ENCODE measurements around the gene SF1.
"Not testable (repeated sequence)": the region's sequence is repeated elsewhere in the genome, so short reads cannot be mapped to it uniquely, and the experiment has no call there.

Gene SF1, protein sequence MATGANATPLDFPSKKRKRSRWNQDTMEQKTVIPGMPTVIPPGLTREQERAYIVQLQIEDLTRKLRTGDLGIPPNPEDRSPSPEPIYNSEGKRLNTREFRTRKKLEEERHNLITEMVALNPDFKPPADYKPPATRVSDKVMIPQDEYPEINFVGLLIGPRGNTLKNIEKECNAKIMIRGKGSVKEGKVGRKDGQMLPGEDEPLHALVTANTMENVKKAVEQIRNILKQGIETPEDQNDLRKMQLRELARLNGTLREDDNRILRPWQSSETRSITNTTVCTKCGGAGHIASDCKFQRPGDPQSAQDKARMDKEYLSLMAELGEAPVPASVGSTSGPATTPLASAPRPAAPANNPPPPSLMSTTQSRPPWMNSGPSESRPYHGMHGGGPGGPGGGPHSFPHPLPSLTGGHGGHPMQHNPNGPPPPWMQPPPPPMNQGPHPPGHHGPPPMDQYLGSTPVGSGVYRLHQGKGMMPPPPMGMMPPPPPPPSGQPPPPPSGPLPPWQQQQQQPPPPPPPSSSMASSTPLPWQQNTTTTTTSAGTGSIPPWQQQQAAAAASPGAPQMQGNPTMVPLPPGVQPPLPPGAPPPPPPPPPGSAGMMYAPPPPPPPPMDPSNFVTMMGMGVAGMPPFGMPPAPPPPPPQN

DNA sequence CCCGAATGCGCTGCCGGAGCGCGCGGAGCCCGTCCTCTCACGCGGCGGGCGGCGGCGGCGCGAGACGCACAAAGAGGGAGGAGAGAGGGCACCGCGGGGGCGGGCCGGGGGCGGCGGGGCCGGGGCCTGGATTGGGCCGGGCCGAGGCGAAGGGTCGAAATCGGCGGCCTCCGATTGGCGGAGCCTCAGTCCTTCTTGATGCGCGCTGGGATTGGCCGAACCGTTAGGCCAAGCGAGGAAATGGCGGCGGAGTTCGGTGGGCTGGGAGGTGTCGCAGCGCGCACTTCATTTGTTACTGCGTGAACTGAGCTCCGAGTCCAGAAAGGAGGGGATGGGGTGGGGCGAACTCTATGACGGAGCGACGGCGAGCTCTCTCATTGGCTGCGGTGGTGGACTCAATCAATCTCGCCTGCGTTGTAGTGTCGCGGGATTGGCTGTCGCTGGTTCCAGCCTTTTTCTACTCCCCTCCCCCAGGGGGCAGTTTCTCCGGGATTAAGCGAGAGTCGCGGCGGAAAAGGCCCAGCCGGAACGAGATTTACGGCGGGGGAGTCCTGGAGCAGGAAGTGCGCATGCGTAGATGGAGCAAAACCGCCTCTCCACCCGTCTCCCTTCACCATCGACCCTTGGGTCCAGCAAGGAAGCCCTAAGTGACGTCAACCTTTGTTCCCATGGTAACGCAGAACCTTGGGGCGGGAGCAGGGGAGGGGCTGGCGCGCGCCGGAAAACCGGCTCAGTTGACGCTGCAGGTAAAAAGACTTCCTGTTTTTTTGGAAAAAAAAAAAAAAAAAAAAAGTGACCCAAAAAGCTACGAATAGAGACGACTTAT lies at the start of gene SF1:
Gene SF1 (minus strand): TSS at position 70 of the 826 bp plus-strand sequence. CDS start 150 bp downstream, outside the sequence.
- DNase-seq, result peak; percentile 98

DNA sequence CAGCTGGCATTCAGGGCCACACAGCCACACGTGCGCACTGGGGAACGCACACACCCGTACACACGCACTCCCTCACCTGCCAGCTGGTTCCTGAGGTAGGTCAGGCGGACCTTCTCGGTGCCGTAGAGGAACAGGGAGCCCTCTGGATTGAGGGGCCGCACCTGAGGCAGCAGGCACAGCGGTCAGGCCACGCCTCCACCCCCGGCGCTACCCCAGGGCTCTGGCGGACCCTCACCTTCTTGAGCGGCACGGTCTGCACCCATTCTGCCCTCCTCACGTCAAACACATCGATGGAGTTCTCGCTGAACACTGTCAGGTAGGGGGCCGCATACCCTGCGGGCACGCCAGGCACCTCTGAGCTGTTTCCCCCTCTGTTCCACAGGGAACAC lies 49.1 kb upstream of the SF1 start:
- no peak for DNase-seq

DNA sequence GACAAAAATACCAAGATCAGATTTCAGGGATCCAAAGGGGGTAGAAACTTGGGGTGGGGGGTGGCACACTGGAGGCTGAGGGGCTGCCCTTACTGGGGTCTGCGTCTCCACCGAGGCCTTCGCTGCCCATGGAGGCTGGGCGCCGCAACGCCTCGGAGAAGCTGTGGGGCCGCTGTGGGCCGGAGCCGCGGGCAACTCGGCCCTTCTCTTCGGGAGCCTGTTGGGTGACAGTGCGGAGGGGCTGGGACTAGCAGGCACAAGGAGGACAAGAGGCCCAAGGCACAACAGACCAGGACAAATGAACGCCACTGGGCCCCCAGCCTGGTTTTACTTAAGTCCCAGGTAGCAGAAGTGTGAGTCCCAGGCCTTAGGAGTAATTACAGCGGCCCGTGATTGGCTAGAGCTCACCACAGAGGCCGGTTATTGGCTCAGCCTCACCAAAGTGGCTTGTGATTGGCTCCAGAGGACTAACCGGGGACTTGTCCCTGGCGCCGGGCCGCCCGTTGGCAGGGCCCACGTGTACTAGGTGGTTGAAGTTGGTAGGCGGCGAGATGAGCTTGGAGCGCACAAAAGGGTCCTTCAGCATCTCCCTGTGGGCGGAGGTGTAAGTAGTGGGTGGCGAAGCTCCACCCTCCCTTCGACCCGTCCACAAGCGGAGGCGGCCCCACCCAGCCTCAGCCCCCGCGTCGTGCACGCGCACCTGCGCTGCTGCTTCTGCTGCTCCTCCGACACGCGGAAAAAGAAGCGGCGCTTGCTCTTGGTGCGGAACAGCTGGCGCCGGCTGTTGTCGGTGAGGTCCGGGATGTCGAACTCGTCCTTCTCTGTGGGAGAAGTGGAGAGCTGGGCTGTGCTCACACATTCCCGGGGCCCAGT lies 48.5 kb upstream of the SF1 start:
- no peak for DNase-seq

DNA sequence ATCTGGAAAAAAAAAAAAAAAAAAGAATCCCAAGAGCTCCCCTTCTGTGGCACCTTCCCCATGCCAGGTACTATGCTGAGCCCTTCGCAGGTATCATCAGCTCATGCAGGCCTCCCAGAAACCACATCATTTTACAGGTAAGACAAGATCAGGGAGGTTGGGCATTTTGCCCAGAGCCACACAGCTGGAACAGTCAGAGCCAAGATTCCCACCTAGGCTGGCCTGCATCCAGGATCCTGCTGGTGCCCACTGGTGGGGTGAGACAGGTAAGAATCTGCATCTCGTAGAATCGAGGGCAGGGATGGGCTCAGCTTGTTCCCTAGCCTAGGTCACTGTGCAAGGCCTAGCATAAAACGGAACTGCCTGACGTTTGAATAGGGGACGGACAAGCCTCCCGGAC lies 47.7 kb upstream of the SF1 start:
- no peak for DNase-seq

DNA sequence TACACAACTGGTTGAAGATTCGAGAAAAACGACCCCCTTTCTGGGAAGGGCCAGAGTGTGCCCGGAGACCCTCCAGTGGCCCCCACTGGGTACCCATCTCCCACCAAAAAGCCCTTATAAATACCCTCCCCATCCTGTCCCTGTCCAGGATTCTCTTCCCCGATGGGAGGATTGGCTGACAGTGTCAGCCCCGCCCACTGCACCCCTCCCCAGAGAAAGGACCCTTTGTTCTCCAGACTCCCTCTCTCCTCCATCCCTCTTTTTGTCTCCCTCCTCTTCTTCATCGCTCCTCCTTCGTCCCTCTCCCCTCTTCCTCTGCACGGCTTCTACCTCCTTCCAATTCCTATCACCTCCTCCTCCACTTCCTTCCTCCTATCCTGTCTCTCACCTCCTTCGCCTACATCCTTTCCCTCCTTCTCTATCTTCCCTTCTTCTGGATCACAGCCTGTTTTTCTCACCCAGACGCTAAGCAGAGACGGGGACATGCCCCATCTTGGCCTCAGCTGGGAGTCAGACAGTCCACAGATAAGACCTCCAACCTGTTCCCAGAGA lies 45.3 kb upstream of the SF1 start:
- no peak for DNase-seq

DNA sequence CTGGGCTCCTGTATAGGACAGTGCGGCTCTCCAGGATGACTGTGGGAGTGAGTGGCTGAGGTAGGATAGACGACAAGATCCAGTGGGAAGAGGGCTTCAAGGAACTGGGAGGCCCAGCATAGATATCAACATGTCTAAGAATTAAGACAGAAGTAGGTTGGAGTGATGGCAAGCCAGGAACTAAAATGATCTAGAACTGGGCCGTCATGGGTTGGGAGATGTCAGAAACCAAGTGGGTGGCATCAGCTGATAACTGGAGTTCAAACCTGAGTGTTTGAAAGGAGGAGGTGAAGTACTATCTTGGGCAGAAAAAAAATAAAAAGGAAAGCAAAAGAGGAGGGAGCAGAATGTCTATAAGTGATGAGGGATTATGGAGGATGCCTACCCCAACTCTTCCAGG lies 39.1 kb upstream of the SF1 start:
- DNase-seq, result no peak

DNA sequence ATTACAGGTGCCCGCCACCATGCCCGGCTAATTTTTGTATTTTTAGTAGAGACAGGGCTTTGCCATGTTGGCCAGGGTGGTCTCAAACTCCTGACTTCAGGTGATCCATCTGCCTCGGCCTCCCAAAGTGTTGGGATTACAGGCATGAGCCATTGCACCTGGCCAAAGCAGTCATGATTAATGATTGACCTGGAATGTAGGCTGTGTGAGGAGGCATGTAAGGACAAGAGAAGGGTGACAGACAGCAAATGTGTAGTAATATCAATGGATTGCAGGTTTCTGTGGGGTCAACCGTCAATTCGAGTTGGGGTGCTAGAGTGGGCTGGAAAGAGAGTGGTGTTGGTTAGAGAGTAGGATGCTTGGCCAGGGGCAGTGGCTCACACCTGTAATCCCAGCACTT lies 37.1 kb upstream of the SF1 start:
- DNase-seq, result not testable (repeated sequence)

DNA sequence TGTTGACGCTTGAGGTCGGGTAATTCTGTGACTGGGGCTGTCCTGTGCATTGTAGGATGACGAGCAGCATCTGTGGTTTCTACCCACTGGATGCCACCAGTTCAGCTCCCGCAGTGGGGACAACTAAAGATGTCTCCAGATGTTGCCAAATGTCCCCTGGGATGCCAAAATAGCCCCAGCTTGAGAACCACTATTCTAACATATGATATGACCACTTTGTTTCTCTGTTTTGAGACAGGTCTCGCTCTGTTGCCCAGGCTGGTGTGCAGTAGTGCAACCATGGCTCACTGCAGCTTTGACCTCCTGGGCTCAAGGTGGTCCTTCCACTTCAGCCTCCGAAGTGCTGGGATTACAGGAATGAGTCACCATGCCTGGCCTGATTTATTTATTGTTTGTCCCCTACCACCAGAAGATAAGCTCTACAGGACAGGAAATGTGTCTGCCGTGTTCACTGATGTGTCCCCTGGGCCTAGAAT lies 36.4 kb upstream of the SF1 start:
- DNase-seq, result no peak

DNA sequence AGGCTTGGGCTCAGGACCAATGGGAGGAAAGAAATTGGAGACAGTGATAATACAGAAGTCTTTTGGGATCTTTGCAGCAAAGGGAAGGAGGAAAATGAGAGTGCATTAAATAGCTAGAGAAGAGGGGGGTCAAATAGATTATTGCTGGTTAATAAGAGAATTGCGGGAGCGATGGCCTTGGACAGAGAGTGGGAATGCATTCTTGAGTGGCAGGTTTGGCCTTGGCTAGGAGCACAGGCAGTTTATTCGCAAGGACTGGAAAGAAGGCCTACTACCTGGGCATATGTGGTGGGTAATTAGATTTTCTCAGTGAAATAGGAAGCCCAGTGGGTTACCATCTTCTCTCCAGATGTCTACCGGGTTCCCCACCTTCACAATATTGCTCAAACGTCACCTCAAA lies 35.5 kb upstream of the SF1 start:
- no peak for DNase-seq

DNA sequence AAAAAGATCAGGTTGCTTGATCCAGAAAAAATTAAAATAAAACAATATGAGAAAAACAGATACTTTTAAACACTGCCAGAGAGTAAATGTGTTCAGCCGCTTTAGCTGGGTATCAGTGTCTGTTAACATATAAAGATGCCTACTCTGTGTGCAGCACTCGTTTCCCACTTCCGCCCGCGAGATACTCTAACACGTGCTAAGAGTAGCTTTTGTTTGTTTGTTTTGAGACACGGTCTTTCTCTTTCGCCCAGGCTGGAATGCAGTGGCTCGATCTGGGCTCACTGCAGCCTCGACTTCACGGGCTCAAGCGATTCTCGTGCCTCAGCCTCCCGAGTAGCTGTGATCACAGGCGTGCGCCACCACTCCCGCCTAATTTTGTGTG lies 32.5 kb upstream of the SF1 start:
- no peak for DNase-seq

DNA sequence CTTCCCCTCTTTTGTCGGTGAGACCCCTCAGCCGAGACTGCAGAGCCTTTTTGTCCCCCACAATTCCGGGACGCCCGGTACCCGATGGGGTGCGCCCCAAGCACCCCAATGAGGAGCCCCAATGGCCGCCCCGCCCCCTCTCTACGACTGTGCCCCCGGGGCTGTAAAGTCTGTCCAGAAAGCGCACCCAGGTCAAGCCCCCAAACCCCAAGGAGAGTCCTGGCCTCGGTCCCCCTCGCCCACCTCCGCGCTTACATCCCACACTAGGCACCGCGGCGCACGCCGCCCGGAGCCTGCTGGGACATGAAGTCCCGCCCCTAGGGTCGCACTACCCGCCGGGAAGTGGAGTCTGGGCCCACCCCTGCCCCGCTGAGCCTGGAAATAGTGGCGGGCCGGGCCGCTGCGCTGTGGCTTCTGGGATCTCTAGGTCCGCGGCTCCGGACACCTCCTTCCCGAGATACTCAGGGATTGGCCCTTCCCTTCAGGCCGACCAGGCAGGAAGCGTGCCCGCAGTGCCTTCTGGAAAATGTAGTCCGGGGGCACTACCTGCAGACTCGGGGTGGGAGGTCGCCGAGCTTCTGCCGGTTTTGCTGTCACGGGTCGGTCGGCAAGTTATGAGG lies 32.0 kb upstream of the SF1 start, which contains the start of gene MEN1:
Gene MEN1 (minus strand): TSS at position 281 of the 620 bp plus-strand sequence. CDS start 442 bp downstream, outside the sequence.
- peak; percentile 93 for DNase-seq

DNA sequence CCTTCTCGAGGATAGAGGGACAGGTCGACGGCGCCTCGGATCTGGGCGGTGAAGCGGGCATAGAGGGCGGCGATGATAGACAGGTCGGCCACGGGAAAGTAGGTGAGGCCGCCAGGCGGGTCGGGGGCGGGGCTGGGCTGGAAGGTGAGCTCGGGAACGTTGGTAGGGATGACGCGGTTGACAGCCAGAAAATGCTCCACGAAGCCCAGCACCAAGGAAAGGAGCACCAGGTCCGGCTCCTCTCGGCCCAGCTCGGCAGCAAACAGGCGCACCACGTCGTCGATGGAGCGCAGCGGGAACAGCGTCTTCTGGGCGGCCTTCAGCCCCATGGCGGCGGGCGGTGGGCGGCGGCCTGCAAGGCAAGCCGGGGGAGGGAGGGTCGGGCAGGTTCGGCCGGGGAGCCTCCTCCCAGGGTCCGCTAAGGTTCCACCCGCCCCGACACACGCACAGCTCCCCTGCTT lies 31.5 kb upstream of the SF1 start:
- DNase-seq, result peak; percentile 38

DNA sequence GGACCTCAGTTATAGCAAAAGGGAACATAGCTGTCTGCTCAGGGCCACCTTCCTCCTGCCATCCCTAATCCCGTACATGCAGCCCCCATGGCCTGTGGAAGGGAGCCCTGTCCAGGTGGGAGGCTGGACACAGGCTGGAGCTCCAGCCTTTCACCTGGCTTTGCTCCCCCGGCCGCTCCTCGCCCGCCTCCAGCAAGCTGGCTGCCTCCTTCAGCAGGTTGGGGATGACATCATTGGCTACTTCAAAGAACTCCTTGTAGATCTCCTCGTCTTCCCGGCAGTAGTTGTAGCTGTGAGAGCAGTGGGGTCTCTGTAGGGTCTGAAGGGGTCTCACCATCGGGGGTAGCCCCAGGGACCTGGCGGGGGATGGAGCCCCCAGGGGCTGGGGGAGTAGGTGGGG lies 27.1 kb upstream of the SF1 start:
- no peak for DNase-seq

DNA sequence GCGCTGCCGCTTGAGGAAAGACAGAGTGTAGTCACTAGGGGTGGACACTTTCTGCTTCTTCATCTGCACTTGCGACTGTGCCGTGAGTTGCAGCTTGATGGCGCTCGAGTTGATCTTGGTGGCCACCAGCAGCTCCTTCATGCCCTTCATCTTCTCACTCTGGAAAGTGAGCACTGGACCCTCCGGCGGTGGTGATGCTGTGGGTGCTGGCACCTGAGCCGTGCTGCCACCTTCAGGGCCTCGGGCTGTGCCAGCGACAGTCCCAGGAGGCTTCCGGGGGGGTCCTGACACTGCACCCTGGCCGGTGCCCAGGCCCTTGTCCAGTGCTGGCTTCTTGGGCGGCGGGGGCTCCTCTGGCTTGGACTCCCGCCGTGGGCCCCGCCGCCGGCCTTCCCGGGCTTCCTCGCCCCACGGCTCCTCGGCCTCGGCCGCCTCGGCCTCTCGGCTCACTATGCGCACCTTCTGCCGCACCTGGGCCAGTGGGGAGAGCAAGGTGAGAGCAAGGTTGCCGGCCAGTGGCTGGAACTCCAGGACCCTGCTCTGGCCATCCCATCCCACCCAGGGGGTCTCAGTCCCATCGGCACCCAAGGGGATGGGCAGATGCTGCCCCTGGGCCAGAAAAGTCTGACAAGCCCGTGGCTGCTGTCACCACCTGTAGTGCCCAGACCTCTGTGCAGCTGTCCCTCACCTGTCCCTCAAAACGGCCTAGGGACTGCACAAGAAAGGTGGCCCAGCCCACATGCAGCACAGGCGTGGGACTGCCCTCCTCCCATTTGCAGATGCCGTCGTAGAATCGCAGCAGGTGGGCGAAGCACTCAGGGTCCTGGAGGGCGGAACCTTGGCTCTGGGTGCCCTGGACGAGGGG lies 26.2 kb upstream of the SF1 start:
- DNase-seq, result no peak

DNA sequence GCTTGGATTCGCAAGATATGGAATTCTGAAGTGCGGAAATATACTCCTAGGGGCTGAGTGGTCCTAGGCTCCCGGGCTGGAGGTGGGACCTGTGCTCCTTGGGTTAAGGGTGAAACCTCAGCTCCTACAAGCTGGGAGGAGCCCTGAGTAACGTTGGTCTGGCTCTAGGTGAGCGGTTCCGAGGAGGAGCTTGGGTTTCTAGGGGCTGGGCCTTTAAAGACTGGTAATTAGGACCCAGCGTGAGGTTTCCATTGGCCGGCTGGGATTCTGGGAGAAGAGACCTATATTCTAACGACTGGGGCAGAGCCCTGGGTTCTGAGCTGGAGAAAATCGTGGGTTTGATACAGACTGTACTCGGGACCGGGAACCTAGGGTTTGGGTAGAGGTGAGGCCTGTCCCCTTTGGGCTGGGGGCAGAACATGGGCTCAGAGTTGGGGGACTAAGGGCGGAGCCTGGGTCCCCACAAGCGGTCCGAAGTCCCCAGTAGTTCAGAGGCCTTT lies 25.6 kb upstream of the SF1 start:
- no peak for DNase-seq

DNA sequence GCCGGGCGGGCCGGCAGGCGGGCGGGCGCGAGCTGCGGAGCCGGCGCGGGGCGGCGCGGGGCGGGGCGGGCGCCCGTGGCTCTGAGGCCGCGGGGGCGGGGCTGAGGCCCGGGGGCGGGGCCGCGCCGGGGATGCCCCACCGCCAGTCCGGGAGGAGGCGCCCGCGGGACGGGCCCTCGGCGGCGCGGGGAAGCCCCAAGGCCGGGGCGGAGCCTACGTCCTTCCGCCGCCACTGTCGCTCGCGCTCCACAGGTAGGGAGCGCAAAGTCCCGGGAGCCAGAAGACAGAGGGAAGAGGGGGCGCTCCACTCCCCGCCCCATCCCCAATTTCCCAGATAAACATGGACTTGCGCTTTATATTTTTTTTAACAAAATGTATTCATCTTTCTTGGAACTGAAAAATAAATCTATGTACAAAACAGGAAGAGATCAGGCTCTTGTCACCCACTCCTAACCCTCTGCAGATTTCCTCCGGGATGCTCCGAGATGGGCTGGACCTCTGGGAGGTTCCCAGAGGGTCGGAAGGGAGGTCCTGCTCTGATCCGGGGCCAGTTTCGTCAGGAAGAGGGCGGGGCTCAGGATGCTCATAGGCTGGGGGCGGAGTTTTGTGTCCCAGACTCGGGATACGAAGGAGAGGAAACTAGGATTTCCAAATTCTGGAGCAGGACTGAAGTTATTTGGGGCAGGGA lies 25.0 kb upstream of the SF1 start, which contains the start of gene MAP4K2:
Gene MAP4K2 (minus strand): TSS at position 57 of the 688 bp plus-strand sequence. CDS start 65 bp downstream, outside the sequence.
- DNase-seq, result peak; percentile 72

DNA sequence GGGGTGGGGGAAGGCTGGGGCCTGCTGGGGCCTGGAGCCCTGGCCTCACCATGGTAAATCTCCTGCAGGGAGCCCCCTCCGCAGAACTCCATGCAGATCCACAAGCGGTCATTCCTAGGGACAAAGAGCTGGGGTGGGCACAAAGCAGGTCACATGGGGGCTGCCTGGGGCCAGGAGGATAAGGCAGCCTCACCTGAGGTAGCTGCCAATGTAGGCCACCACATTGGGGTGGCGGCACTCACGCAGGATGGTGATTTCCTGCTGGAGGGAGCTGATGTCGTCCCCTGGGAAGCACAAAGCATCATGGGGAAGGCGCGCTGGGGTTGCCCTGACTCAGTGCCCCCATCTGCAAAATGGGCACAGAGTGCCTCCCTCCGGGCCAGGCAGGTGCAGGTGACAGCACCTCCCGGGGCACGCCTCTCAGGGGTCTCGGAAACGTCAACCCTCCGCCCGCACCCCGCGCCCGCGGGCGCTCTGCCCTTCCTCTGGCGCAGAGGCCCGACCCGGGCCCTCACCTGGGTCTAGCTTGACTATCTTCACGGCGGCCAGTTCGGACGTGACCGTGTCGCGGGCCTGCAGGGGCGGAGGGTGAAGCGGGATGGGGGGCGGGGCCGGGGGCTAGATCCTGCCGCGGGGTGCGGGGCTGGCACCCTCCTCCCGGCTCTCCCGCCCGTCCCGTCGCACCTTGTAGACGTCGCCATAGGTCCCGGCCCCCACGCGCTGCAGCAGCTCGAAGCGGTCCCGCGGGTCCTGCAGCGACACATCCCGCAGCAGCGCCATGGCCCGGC lies 24.2 kb upstream of the SF1 start:
- no peak for DNase-seq

DNA sequence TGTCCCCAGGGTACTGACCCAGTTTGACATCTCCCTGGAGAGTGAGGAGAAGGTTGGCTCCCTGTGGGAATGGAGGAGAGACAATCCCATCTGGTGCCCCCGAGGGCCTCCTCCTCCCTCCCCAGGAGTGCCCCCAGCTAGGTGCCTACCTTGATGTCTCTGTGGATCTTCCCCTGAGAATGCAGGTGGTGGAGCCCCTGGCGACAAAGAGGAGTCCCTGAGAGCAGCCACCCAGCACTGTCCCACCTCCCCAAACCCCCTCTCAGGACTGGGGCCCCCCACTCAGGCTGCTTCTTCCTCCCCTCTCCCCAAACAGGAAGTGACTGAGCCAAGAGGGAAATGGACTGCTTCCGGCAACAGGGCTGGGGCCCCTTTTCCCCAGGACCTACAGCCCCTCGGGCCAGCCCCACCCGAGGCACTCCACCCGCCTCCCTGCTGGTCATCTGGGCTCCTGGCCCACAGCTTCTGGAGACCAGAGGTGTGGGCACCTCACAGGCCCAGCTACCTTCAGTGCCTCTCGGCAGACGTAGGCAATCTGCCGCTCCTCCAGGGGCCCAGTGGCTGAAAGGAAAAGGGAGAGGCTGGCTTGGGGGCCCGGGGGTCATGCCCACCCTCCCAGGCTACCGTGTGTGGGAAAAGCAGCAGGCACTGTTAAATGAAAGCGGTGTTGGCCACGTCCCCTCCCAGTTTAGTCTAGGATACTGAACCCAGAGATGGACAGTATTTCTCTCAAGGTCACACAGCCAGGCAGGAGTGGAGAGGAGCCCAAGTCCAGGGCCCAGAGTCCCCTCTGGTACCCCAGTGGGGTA lies 23.4 kb upstream of the SF1 start:
- DNase-seq, result no peak
